Esophagus muscularis mucosa (tissue), 4 donors: ENCODE measurements around the gene BRCA1.

Source experiments
- CTCF ChIP-seq, 3 experiments: fragments of 200-600 bp in 2 of 3; fragments of 450-650 bp in 1 of 3; sonication (generic) in 2 of 3; IDR thresholded peaks; one replicate each; pipeline ENCODE4 v1.5.1; 2017 to 2019; ENCODE audit warnings: antibody characterized with exemption in 3 of 3, mild to moderate bottlenecking in 2 of 3, moderate library complexity in 1 of 3
- EP300 ChIP-seq: sonication (generic); formaldehyde crosslinking; IDR thresholded peaks from one replicate; pipeline ENCODE4 v1.6.1; 2017; ENCODE audit warnings: antibody characterized with exemption
- POLR2A ChIP-seq: fragments of 450-650 bp; IDR thresholded peaks from one replicate; pipeline ENCODE4 v1.6.1; 2017; ENCODE audit warnings: antibody characterized with exemption, moderate library complexity, mild to moderate bottlenecking, low read depth
- POLR2AphosphoS5 ChIP-seq, 2 donors: sonication (generic); formaldehyde crosslinking; IDR thresholded peaks; one replicate each; pipeline ENCODE4 v1.6.1; 2017; ENCODE audit warnings: antibody characterized with exemption in 2 of 2

GRCh38 chr17:43014649-43015542, 110.3 kb downstream of the BRCA1 start:
- TF ChIP-seq CTCF (IDR thresholded peaks at IDR 0.05): no peak
- TF ChIP-seq POLR2AphosphoS5 (IDR thresholded peaks at IDR 0.05): no peak
- no peak for TF ChIP-seq EP300
- no peak for TF ChIP-seq POLR2A
